Myocyte (in vitro differentiated cells): ENCODE measurements around the gene HPCAL1. TPM values are rescaled to one million over a fixed set of nuclear protein-coding genes. Genes with fewer than 3 reads are reported as not detected.

ENCODE experiments used
- DNase-seq: peaks from one replicate; pipeline ENCODE4 v3.0.0-alpha.2; 2012; ENCODE audit warnings: low read depth
- total RNA-seq: library from RNA; depleted of rRNA; stranded (reverse); fragments of >200 nt; gene quantifications from 2 replicates; pipeline ENCODE4 v1.2.3, GENCODE V29; 2014

The HPCAL1 gene
- total RNA-seq, 1 donor from 2014 or later: 91.6 TPM

DNA sequence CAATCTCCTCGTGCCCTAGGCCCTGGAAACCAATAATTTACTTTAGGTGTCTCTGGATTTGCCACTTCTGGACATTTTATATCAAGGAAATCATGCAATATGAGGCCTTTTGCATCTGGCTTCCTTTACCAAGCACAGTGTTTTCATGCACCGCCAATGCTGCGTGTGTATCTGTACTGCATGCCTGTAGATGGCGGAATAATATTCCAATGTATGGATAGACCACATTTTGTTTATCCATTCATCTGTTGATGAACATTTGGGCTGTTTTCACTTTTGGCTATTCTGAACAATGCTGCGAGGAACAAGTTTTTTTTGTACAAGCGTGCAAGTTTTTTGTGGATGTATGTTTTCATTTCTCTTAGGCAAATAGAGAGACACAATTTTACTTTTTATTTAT is 18.9 kb downstream of the HPCAL1 start:
- DNase-seq: no peak

DNA sequence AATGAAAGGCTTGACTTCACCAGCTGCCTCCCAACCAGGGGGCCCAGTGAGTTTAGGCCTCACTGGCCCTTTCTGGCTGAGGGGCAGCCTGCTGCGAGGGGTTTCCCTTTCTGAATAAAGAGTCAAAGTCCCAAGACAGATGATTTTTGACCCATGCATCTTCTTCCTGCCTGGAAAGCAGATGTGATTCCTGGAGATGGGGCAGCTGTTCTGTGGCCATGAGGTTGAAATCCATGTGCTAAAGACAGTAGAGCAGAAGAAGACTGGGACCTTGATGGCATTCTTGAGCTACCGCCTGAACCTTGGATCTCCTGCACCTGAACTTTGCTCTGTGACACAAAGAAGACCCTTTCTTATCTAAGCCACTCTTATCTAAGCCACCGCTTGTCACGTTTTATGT is 19.8 kb downstream of the HPCAL1 start:
- DNase-seq: no peak

DNA sequence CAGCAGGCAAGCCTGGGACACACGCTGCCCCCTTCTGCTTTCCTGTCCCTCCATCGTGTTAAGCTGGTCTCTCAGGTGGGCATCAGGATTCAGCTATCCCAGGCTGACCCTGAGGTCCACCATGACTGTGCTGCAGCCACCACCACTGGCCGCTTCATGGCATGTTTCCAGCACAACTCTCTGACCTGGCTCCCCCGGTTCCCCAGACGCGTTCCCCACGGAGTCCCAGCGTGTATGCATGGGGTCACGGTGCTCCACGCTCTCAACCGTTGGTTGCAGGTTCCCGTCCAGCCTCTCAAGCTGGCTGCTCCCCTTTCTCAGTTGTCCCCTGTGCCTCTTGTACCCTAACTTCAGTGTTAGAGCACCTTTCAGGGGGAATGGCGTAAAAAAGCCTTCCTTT is 20.3 kb downstream of the HPCAL1 start:
- DNase-seq: no peak

DNA sequence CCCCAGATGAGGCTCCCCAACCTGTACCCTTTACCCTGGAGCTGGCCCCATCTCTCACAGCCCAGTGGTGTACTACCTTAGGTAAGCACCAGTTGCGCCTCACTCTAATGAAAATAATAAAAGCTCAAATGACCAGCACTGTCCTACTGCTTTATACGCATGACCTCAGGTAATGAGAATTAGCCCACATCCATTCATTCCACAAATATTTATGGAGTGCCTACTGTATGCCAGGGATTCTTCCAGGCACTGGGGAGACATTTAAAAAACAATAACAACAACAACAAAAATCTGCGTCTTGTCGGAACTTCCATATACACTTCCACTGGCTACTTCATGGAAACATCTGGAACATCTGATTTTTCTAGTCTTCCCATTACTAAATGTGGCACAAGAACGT is 20.8 kb downstream of the HPCAL1 start:
- no peak for DNase-seq

DNA sequence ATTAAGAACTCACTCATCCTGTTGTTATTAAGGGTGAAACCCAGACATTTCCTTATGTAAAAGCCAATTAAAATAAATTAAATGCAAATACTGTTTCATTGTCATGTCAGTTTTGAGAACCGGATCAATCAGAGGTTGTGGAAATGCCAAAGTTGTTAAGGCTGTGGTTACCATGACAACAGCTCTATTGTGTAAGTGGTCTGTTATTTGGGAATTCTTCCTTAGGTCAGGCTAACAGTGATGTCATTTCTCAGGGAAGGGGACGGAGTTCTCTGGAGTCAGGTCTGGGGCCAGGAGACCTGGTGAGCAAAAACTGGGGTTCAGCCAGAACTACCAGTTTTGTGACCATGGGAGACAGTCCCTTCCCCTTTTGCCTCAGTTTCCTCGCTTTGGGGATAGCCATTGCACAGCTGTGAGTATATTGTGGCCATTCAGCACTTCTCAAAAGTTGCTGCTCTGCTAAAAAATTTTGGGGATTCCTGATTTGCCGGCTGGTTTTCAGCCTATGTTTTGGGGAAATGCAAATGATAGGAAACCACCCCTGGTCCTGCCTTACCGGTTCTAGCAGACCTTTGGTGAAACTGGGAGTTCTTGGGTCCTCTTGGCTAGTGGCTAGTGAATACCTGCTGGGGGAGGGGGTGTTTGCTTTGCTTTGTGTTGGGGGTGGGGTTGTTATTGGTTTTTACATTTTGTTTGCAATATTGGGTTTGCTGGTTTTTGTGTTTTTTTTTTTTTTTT is 21.6 kb downstream of the HPCAL1 start:
- no peak for DNase-seq

DNA sequence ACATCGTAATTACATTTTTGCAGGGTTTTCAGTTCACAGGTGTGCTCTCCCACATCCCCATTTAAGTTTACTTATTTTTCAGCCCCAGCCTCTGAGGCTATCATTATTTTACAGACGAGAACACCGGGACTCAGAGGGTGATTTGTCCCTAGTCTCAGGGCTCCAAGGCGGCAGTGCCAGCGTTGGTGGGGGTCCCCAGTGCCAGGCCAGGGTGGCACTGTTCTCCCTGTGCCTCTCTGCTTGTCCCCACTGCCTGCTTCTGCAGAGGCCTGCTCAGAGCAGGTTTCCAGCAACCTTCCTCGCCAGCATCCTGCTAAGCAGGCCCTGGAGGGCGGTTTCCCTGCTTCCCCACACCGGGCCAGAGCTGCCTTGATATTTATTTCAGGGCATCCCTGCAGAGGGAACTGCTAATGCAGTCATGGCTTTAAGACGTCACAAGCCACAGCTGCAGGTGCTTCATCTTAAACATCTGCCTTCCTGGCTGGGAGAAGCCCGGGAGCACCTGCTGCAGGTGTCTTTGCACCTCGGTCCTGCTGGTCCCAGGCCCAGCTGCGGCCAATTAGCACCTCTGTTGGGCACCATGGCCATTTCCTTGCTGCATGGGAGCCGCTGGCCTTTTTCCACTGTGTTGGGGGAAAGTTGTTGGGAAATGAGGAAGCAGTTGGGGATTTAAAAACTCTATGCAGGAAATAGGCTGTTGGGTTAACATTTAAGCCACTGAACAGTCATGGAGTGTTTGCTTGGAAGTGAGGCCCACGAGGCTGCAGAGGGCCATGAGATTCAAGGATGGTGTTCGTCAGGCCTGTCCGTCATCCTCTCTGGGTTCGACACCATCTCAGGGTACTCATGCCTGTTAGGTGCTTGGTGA is 22.8 kb downstream of the HPCAL1 start:
- no peak for DNase-seq

DNA sequence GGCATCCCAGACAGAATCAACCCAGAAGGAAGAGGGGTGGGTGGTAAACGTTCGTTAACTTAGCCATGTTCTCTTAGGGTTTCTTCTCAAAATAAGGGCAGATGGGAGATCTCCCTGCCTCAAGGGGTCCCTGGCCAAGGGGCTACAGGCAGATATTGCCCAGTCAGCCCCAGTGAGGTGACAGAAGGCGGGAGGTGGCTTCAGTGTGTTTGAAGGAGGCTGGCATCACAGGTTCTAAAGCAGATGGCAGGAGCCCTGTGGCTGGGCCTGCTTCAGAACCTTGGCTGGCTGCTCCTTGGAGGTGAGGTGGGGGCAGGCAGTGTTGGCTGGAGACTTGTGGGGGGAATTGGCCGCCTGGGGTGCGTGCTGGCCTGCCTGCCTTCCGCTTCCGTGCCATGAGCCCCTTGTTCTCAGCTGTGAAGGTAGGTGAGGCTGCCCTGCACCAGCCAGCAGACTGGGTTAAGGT is 23.5 kb downstream of the HPCAL1 start:
- DNase-seq: no peak

DNA sequence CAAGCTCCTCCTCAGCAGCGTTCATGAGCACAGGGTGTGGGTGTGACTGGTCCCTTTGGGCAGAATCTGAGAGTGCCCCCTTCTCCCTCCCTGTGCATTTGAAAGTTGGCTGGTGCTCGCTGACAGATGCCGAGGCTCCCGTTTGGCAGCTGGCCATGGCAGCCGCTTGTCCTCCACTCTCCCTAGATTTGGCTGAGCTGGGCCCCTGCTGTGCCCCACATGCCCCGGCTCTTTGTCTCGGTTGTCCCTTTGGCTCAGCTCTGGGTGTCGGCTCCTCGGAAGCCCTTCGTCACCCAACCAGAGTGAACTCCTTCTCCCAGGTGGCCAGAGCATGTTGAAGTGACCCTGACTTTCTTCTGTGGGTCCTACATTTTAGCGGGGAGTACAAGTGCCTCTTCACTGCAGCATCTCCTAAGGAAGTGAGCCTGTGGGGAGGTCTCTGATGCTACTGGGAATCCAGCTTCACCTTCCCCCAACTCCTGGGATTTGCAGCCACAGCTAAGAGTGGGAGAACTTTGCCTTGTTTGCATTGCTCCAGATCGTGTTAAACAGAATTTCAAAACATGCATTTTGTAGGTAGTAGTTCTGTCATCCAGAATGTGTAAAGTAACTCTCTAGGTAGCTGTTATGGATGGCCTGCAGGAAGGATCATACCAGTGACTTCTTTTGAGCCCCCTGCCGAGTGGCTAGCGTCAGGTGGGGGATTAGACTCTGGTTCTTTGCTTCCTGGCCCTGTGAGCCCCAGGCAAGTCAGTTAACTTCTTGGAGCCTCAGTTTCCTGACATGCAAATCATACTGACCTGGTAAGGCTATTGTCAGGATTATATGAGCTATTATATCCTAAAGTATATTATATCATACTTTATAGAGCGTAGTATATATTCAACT is 24.2 kb downstream of the HPCAL1 start:
- DNase-seq: peak; percentile 72

DNA sequence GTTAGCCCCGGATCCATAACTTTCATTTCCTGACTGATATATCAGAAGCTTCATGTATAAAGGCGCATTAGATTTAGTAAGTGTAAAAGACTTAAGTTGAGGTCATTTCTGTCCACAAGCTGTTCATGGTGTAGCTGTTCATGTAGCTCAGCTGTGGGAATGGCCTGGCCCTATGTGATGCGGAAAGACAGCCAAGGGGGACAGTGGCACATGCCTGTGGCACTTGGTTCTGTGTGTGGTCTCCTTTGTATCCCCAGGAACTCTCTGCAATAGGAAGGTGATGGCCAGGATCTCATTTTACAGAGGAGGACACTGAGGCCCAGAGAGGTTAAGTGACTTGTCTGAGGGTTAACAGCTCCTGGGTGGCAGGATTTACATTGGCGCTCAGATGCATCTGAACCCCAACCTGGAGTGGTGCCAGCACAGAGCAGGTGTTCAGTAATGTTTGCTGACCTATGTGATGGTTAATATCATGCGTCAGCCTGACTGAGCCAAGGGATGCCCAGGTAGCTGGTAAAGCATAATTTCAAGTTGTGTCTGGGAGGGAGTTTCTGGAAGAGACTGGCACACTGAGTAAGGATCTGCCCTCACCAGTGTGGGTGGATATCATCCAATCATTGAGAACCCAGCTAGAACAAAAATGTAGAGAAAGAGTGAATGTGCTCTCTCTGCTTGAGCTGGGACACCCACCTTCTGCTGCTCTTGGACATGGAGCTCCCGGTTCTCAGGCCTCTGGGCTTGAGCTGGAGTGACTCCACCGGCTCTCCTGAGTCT is 25.4 kb downstream of the HPCAL1 start:
- peak; percentile 67 for DNase-seq

DNA sequence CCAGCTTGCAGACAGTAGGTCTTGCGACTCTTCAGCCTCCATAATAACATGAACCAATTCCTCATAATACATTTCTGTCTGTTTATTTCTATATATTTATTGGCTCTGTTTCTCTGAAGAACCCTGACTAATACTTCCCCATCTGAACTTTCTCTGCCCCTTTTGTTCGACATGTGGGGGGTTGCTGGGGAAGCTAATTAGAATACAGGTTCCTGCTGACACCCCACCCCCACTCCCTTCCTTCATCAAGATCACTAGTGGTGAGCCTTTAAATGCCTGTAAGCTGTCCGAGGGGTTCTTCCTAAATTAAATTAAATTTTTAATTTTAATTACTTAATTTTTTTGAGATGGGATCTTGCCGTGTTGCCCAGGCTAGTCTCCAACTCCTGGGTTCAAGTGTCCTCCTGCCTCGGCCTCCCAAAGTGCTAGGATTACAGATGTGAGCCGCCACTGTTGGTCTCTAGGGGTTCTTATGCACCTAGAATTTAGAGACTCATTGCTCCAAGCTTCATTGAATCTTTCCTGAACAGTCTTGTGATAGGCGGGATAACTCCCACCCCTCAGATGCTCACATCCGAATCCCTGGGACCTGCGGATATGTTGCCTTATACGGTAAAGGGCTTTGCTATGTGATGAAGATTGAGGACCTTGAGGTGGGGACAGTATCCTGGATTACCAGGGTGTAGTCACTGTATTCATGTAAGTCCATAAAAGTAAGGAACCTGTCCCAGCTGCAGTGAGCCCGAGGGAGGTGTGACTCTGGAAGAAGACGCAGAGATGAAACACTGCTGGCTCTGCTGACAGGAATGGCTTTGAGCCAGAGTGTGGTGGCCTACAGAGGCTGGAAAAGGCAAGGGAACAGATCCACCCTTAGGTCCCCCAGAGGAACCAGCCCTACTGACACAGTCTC is 26.2 kb downstream of the HPCAL1 start:
- DNase-seq: no peak

DNA sequence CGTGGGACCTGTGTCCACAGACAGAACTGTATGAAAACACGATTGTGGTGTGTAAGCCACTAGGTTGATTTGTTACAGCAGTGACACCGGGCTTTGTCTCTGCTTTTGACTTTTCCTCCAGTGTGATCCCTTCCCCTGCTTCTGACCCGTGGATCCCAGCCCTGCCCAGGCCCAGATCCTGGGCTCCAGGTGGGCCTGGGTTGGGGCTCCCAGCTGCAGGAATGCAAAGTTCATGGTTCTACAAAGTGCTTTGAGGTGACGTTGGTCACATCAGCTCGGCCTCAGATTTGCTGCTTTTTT is 26.8 kb downstream of the HPCAL1 start:
- DNase-seq: no peak

DNA sequence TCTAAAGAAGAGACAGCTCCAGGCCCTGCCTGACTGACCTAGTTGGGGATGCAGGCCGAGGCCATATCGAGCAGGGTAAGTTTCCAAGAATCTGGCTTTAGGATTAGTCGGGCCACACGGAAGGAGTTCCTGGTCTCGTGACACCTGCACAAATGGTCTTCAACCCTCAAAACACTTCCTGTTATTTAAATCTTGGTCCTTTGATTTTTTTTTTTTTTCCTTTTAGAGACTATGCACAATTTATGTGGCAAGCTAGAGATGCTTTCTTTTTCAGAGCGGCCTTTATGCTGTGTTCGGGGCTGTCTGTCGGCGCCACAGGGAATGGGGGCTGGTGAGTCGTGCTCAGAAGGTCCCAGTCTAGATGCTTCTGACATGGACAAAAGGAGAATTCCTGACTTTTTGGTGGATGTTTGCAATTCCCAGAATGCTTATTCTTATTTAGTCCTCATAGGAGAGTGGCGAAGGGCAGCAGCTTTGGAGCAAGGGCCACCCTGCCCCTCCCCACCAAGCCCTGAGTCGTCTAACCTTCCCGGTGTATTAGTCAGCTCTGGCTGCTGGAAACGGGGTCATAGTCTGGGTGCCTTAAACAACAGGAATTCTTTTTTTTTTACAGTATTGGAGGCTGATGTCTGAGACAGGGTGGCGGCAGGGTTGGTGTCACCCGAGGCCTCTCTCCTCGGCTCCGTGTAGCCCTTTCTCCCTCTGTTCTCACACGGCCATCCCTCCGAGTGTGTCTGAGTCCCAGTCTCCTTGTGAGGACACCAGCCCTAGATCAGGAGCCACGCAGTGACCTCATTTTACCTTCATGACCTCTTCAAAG is 27.4 kb downstream of the HPCAL1 start:
- DNase-seq: no peak

DNA sequence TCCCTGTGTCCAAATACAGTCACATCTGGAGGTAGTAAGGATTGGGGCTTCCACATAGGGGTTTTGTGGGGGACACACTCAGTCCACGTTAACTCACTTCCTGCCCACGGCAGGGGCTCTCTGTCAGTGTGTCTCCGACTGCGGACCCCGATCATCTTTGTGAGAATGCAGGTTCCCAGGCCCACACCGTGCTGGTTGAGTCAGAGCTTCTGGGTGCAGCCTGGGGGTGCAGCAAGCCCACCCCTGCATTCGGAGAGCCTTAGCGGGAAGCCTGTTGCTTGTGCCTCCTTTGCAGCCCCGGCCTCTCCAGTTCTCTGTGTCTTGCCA is 28.0 kb downstream of the HPCAL1 start:
- no peak for DNase-seq

DNA sequence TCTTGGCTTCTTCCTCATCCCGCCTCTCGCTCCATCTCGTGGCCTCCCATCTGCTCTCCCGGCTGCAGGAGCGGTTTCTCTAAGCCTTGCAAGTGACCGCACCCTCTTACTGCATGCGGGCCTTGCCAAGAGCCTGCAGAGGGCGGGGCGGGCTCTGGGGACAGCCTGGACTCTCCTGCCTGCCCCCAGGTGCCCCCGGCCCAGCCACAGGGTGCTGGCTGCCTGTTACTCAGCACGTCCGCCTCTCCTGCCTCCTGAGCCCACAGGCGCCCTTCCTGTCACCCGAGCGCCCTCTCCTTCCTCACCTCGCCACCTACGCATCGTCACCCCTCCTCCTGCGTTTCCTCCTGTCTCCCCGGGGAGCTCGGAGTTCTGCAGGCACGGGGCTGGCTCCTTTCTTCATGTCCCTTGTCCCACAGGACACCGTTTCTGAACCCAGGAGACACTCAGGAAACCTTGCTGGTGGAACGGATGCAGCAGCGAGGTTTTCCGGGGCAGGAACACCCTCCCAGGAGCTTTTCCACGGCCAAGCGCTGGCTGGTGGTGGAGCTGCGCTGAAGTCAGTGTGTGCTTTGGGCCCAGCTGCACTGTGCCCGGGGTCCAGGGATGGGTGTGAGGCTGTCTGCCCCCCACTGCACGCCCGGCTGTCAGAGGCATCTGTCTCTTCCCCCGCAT is 28.5 kb downstream of the HPCAL1 start:
- DNase-seq: peak; percentile 33

DNA sequence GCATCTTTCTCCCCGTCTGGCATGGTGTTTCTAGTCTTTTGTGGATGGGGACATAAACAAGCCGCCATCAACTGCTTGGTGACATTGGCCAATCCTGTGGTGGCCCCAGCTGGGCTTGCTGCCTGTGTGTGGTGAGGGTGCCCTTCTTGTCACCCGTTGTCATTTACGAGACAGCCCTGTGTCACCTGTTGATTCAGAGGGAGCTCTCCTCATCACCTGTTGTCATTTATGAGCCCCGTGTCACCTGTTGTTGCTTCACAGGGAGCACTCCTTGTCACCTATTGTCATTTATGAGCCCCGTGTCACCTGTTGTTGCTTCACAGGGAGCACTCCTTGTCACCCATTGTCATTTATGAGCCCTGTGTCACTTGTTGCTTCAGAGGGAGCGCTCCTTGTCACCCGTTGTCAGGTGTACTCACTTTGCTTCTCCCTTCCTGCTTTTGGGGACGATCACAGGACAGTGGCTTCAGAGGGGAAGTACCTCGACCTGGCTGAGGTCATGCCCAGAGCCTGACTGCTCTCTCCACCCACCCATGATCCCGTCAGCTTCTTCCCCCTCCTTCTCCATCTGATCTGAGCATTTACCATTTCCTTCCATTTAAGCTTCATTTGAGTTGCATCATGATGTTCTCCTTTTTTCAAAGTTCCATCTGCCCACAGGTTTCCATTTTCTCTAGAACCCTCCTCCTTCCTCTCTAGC is 29.1 kb downstream of the HPCAL1 start:
- peak; percentile 59 for DNase-seq

DNA sequence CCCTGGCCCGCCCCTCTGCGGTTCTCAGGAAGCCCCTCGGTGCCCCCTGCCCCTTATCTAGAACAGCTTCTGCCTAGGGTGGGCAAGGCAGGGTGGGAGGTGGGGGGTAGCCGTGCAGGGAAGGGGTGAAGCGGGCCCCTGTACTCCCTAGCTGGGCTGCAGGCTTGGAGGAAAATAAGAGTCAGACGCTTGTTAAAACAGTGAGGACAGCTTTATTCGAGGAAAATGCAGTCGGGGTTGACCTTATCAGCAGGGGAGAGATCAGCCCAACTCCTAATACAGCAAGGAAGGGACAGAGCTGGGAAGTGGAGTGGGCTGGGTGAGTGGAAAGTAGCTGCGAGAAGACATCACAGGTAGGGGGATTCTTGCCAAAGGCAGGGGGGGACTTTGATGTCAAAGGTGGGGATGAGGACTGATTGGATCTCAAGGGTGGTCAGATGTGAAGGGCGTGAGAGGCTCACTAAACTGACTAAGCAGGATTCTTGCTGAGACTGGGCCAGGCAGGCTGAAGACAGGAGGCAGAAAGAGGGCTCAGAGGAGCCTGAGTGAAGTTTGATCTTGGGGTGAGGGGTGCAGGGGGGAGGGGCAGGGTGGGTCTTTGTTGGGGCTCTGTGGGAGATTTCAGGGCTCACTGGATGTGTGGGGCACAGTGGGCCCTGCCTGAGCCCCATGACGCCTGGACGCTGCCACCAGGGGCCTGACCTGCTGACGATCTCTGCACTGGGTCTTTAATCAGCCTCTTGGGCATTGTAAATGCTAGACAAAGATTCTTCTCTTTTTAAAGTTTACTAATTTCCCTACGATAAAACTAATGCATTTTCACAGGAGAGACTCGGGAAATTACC is 29.9 kb downstream of the HPCAL1 start:
- no peak for DNase-seq

DNA sequence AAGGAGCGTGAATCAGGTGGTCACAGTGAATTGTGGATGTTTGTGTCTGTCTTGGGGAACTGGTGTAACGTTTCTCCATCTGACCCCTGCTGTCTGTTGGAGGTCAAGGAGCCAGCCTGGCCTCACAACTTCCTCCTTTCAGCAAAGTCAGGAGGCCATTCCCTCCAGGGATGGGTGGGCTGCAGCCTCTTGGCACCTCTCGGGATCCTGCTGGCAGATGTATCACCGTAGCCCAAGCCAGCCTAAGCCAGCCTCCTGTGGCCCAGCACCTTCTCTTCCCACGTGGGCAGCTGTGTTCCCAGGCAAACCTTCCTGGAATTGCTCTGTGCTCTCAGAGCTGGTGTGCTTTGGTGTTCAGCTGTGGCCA is 30.5 kb downstream of the HPCAL1 start:
- DNase-seq: peak; percentile 33
